Coronary artery (tissue), 2 donors: Measurements from ENCODE around the gene TRA2B.

Source experiments
- DNase-seq: peaks from one replicate; pipeline ENCODE4 v3.0.0-alpha.2; 2017; ENCODE audit warnings: low spot score
- H3K27ac ChIP-seq, 2 donors: fragments of 200-600 bp; sonication (generic); one replicate each; pipeline ENCODE4 v1.5.1; 2016 to 2019
- H3K4me3 ChIP-seq: fragments of 200-600 bp; sonication (generic); 2 replicates; pipeline ENCODE4 v1.5.1; 2016; ENCODE audit warnings: mild to moderate bottlenecking, moderate library complexity
- CTCF ChIP-seq: fragments of 200-600 bp; sonication (generic); IDR thresholded peaks from one replicate; pipeline ENCODE4 v1.5.1; 2019; ENCODE audit warnings: antibody characterized with exemption

Gene TRA2B

GRCh38 chr3:185929192-185930151 lies 8.3 kb downstream of the TRA2B start:
- TF ChIP-seq CTCF, result no peak
- peak overlapping the region; percentile 30 to 31 for H3K27ac ChIP-seq
- H3K4me3 ChIP-seq, result peak overlapping the region; percentile 52
- no peak for DNase-seq

- no peak overlapping the region for H3K27ac ChIP-seq
- no peak for TF ChIP-seq CTCF
- DNase-seq, result no peak
- peak overlapping the region; percentile 52 for H3K4me3 ChIP-seq
These were observed 9.3 kb downstream of the TRA2B start for GRCh38 chr3:185928496-185928895.

GRCh38 chr3:185927501-185928200 lies 10.2 kb downstream of the TRA2B start:
- no peak for DNase-seq
- Histone ChIP-seq H3K27ac (no peak overlapping the region), H3K4me3 (peak overlapping the region; percentile 52)
- no peak for TF ChIP-seq CTCF

- DNase-seq, result no peak
- Histone ChIP-seq H3K27ac (no peak overlapping the region), H3K4me3 (peak overlapping the region; percentile 15)
- TF ChIP-seq CTCF, result no peak
These were observed 11.4 kb downstream of the TRA2B start for GRCh38 chr3:185926445-185926844.

- H3K27ac ChIP-seq, result no peak overlapping the region
- TF ChIP-seq CTCF, result no peak
- no peak overlapping the region for H3K4me3 ChIP-seq
- no peak for DNase-seq
These were observed 12.5 kb downstream of the TRA2B start for GRCh38 chr3:185925353-185925752.

GRCh38 chr3:185924375-185924774 lies 13.4 kb downstream of the TRA2B start:
- no peak for DNase-seq
- Histone ChIP-seq H3K27ac (no peak overlapping the region), H3K4me3 (no peak overlapping the region)
- no peak for TF ChIP-seq CTCF
